GM21786 (cell line): ENCODE data around the gene INSYN1.

Experiments
- ATAC-seq: cut with Tn5 transposase; IDR thresholded peaks from one replicate; pipeline ENCODE4 v1.9.1; 2021; ENCODE audit not compliant: unreplicated experiment

The INSYN1 gene

GRCh38 chr15:73779974-73780373 is 26.8 kb upstream of the INSYN1 start:
- ATAC-seq: no peak

- no peak for ATAC-seq
Observed at GRCh38 chr15:73777741-73778140, 24.6 kb upstream of the INSYN1 start.

GRCh38 chr15:73773428-73773827 is 20.3 kb upstream of the INSYN1 start:
- no peak for ATAC-seq

- ATAC-seq: no peak
Observed at GRCh38 chr15:73771385-73772045, 18.4 kb upstream of the INSYN1 start.

GRCh38 chr15:73770050-73770449 is 16.9 kb upstream of the INSYN1 start:
- ATAC-seq: no peak

GRCh38 chr15:73767806-73768501 is 14.8 kb upstream of the INSYN1 start:
- ATAC-seq: no peak

- no peak for ATAC-seq
Observed at GRCh38 chr15:73766598-73766997, 13.4 kb upstream of the INSYN1 start.

GRCh38 chr15:73765778-73766177 is 12.6 kb upstream of the INSYN1 start:
- no peak for ATAC-seq

GRCh38 chr15:73763931-73764330 is 10.8 kb upstream of the INSYN1 start:
- no peak for ATAC-seq

- no peak for ATAC-seq
Observed at GRCh38 chr15:73760330-73761329, 7.5 kb upstream of the INSYN1 start.

GRCh38 chr15:73758461-73758860 is 5.3 kb upstream of the INSYN1 start:
- no peak for ATAC-seq

- ATAC-seq: no peak
Observed at GRCh38 chr15:73757571-73757970, 4.4 kb upstream of the INSYN1 start.

GRCh38 chr15:73756947-73757513 is 3.9 kb upstream of the INSYN1 start:
- ATAC-seq: no peak

GRCh38 chr15:73756390-73756789 is 3.2 kb upstream of the INSYN1 start:
- no peak for ATAC-seq

- no peak for ATAC-seq
Observed at GRCh38 chr15:73755946-73756345, 2.8 kb upstream of the INSYN1 start.

- ATAC-seq: no peak
Observed at GRCh38 chr15:73755481-73755880, 2.3 kb upstream of the INSYN1 start.

GRCh38 chr15:73754461-73754860 is 1.3 kb upstream of the INSYN1 start:
- no peak for ATAC-seq

- no peak for ATAC-seq
Observed at GRCh38 chr15:73752806-73753193, 351 bp downstream of the INSYN1 start.

- ATAC-seq: no peak
Observed at GRCh38 chr15:73751899-73752805, 999 bp downstream of the INSYN1 start.

GRCh38 chr15:73751511-73751898 is 1.6 kb downstream of the INSYN1 start:
- no peak for ATAC-seq
